SH-SY5Y (cell line): Measurements from ENCODE around the gene GLIPR1L1.

ENCODE experiments used
- GATA2 ChIP-seq: IDR thresholded peaks from 2 replicates; pipeline ENCODE4 v1.6.1; 2011; ENCODE audit warnings: mild to moderate bottlenecking, low read depth, low read length
- GATA3 ChIP-seq: IDR thresholded peaks from 2 replicates; pipeline ENCODE4 v1.6.1; 2011; ENCODE audit warnings: low read depth, mild to moderate bottlenecking, low read length, moderate library complexity

DNA sequence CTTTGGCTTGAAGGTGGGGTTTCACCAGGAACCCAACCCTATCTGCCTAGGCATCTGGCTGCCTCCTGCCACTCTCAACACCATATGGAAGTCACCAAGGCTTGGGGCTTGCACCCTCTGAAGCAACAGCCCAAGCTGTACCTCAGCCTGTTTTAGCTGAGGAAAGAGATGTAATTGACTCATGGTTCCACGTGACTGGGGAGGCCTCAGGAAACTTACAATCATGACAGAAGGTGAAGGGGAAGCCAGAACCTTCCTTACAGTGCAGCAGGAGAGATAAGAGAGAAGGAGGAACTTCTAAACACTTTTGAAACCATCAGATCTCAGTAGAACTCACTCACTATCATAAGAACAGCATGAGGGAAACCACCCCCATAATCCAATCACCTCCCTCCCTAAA is 26.9 kb downstream of the GLIPR1L1 start:
- TF ChIP-seq GATA2 = no peak
- TF ChIP-seq GATA3 = no peak
